Measurements from ENCODE around the gene SMCP.

The SMCP gene

GRCh38 chr1:152886085-152886484 is 8.0 kb downstream of the SMCP start:
- FAIRE-seq (no peak), DNase-seq (ENCODE audit: insufficient read length, low spot score) (no peak)
- no peak for TF ChIP-seq CTCF (IDR thresholded peaks at IDR 0.05; ENCODE audit: insufficient read depth, missing control alignments)

- no peak for TF ChIP-seq CTCF (IDR thresholded peaks at IDR 0.05; ENCODE audit: insufficient read depth, missing control alignments)
- FAIRE-seq (no peak), DNase-seq (ENCODE audit: insufficient read length, low spot score) (no peak)
Observed at GRCh38 chr1:152886758-152887409, 8.8 kb downstream of the SMCP start.

- DNase-seq (ENCODE audit: insufficient read length, low spot score) (no peak), FAIRE-seq (no peak)
- no peak for TF ChIP-seq CTCF (IDR thresholded peaks at IDR 0.05; ENCODE audit: insufficient read depth, missing control alignments)
Observed at GRCh38 chr1:152888126-152888525, 10.0 kb downstream of the SMCP start.

GRCh38 chr1:152899027-152899426 is 20.9 kb downstream of the SMCP start:
- no peak for TF ChIP-seq CTCF (IDR thresholded peaks at IDR 0.05; ENCODE audit: insufficient read depth, missing control alignments)
- DNase-seq (ENCODE audit: insufficient read length, low spot score) (no peak), FAIRE-seq (no peak)

GRCh38 chr1:152899883-152900282 is 21.8 kb downstream of the SMCP start:
- no peak for DNase-seq (ENCODE audit: insufficient read length, low spot score)
- no peak for FAIRE-seq
- no peak for TF ChIP-seq CTCF (IDR thresholded peaks at IDR 0.05; ENCODE audit: insufficient read depth, missing control alignments)

GRCh38 chr1:152901631-152902030 is 23.5 kb downstream of the SMCP start:
- no peak for TF ChIP-seq CTCF (IDR thresholded peaks at IDR 0.05; ENCODE audit: insufficient read depth, missing control alignments)
- FAIRE-seq = no peak
- no peak for DNase-seq (ENCODE audit: insufficient read length, low spot score)

- no peak for FAIRE-seq
- no peak for TF ChIP-seq CTCF (IDR thresholded peaks at IDR 0.05; ENCODE audit: insufficient read depth, missing control alignments)
- no peak for DNase-seq (ENCODE audit: insufficient read length, low spot score)
Observed at GRCh38 chr1:152902636-152903035, 24.5 kb downstream of the SMCP start.
